Right lobe of liver (tissue), 6 donors: ENCODE results near the gene ATR. TPM values are rescaled to one million over a fixed set of nuclear protein-coding genes. Genes with fewer than 3 reads are reported as not detected.
"Not testable (repeated sequence)": the region's sequence is repeated elsewhere in the genome, so short reads cannot be mapped to it uniquely, and the experiment has no call there.

Source experiments
- ATAC-seq, 4 donors: fragments of 200-7000 bp; cut with Tn5 transposase; one replicate each; pipeline ENCODE4 v1.9.1; 2020; ENCODE audit warnings: mild to moderate bottlenecking in 4 of 4, moderate library complexity in 4 of 4
- DNase-seq, 3 donors: peaks; one replicate each; pipeline ENCODE4 v3.0.0-alpha.2; 2020
- H3K27ac ChIP-seq, 3 donors: fragments of 200-600 bp; one replicate each; pipeline ENCODE4 v1.8.0; 2022
- H3K27me3 ChIP-seq, 2 donors: fragments of 200-600 bp; one replicate each; pipeline ENCODE4 v1.8.0; 2022
- H3K36me3 ChIP-seq, 4 donors: fragments of 200-600 bp; sonication (generic) in 1 of 4; one replicate each; pipeline versions ENCODE4 v1.5.1 to v1.8.0; 2017 to 2022; ENCODE audit warnings: control low read depth in 1 of 4
- H3K4me1 ChIP-seq, 4 donors: fragments of 200-600 bp; sonication (generic) in 1 of 4; one replicate each; pipeline versions ENCODE4 v1.5.1 to v1.8.0; 2017 to 2022; ENCODE audit warnings: control low read depth in 1 of 4
- H3K4me3 ChIP-seq, 3 donors: fragments of 200-600 bp; one replicate each; pipeline ENCODE4 v1.8.0; 2022
- H3K9me3 ChIP-seq, 4 donors: fragments of 200-600 bp; sonication (generic) in 1 of 4; one replicate each; pipeline versions ENCODE4 v1.5.1 to v1.8.0; 2017 to 2022; ENCODE audit warnings: control low read depth in 1 of 4
- CTCF ChIP-seq, 4 donors: fragments of 200-600 bp in 3 of 4; fragments of 450-650 bp in 1 of 4; IDR thresholded peaks; one replicate each; pipeline versions ENCODE4 v1.5.1 to v1.8.0; 2016 to 2022; ENCODE audit warnings: antibody characterized with exemption in 4 of 4, mild to moderate bottlenecking in 2 of 4
- POLR2A ChIP-seq: fragments of 450-650 bp; IDR thresholded peaks from one replicate; pipeline ENCODE4 v1.6.1; 2017; ENCODE audit warnings: antibody characterized with exemption, mild to moderate bottlenecking
- WGBS: methylation state at CpG from one replicate; pipeline ENCODE4 v1.1.6; 2018; ENCODE audit warnings: low coverage, low lambda C conversion rate; ENCODE audit not compliant: insufficient coverage; ENCODE audit errors: missing lambda C conversion rate; 5-methylcytosine and 5-hydroxymethylcytosine counted together
- intact Hi-C, 2 donors: fragments of 100-400 bp; cut with DNase I; formaldehyde crosslinking; loops; one replicate each; pipeline versions ENCODE4 v1.11.2 to v1.14.1; 2022
- total RNA-seq, 6 experiments: library from RNA; depleted of rRNA in 2 of 6; stranded (reverse); fragments of >200 nt in 2 of 6; fragmentation: NEBNext Ultra II Directional in 3 of 6; extraction: Animal tissue kit (Norgen Biotek cat#: 25700) in 3 of 6; gene quantifications; one replicate each; pipeline versions ENCODE4 v1.1.0 to v1.2.4, GENCODE V29; 2016 to 2023
- donor health status: DM: no; HTN: yes; CAD: no.
- donor health status: DM: no; HTN: no; CAD: no.
- donor health status: DM: no; HTN: no; CAD: no.
- donor health status: DM: no; HTN: yes; CAD: no.
- donor health status: DM: no; HTN: yes; CAD: no.

Gene ATR
- total RNA-seq, 6 experiments from 2014 or later: 8.0 to 26.9 (median 15.7) TPM

- TF ChIP-seq CTCF (IDR thresholded peaks at IDR 0.05) (no peak), POLR2A (peak; percentile 78)
- no peaks in the 10 kb centered on the region for H3K36me3 ChIP-seq
- DNase-seq (peak; percentile 97 to 98 (median 98)), ATAC-seq (peak; percentile 95 to 99 (median 98))
- H3K4me3 ChIP-seq: peak within 1 kb of the TSS; percentile 80 to 88 (median 82)
- peaks cover 0 to 20% (median 2%) of the 10 kb centered on the region in 4 donors for H3K4me1 ChIP-seq
- no peaks in the 10 kb centered on the region for H3K9me3 ChIP-seq
- intact Hi-C loops: no loop called here
- WGBS: 6% methylated on average over 34 of the region's 52 CpGs
- H3K27ac ChIP-seq: peak within 1 kb of the TSS; percentile 98 to 100 (median 98)
- no peaks in the 10 kb centered on the region for H3K27me3 ChIP-seq
Observed at GRCh38 chr3:142447852-142448823, 130.4 kb downstream of the ATR start, which contains the start of gene XRN1. Gene XRN1, minus strand, starts transcription at chr3:142448037. Its CDS starts 93 bp downstream, at chr3:142447944.

GRCh38 chr3:142447301-142447851, 131.2 kb downstream of the ATR start:
- Histone ChIP-seq H3K27me3 (no peaks in the 10 kb centered on the region), H3K4me1 (peaks cover 0 to 20% (median 2%) of the 10 kb centered on the region in 4 donors), H3K4me3 (peak overlapping the region; percentile 80 to 88 (median 82)), H3K27ac (peak overlapping the region; percentile 98 to 100 (median 98)), H3K9me3 (no peaks in the 10 kb centered on the region), H3K36me3 (no peaks in the 10 kb centered on the region)
- TF ChIP-seq CTCF (IDR thresholded peaks at IDR 0.05) (no peak), POLR2A (no peak)
- DNase-seq (peak; percentile 57 to 65 (median 60)), ATAC-seq (peak; percentile 51 to 64 (median 58))
- intact Hi-C loops: no loop called here
- 0% methylated on average over 17 of the region's 35 CpGs for WGBS

GRCh38 chr3:142445816-142446254, 132.7 kb downstream of the ATR start:
- H3K36me3 ChIP-seq: no peaks in the 10 kb centered on the region
- WGBS: 21% methylated on average over 6 of the region's 6 CpGs
- peaks cover 0 to 20% (median 2%) of the 10 kb centered on the region in 4 donors for H3K4me1 ChIP-seq
- no peak for TF ChIP-seq POLR2A
- no peak for TF ChIP-seq CTCF (IDR thresholded peaks at IDR 0.05)
- peak overlapping the region; percentile 80 to 88 (median 82) for H3K4me3 ChIP-seq
- H3K27ac ChIP-seq: peak overlapping the region; percentile 30 to 100 (median 98)
- intact Hi-C loops: no loop called here
- no peaks in the 10 kb centered on the region for H3K9me3 ChIP-seq
- DNase-seq (no peak), ATAC-seq (peak; percentile 25 to 50 (median 46))
- no peaks in the 10 kb centered on the region for H3K27me3 ChIP-seq

GRCh38 chr3:142444343-142444742, 134.2 kb downstream of the ATR start:
- no peaks in the 10 kb centered on the region for H3K36me3 ChIP-seq
- no peak for ATAC-seq
- no peaks in the 10 kb centered on the region for H3K9me3 ChIP-seq
- no peaks in the 10 kb centered on the region for H3K27me3 ChIP-seq
- DNase-seq: no peak
- no peak overlapping the region for H3K27ac ChIP-seq
- WGBS: 69% methylated on average over 10 of the region's 11 CpGs
- no peak overlapping the region for H3K4me3 ChIP-seq
- TF ChIP-seq CTCF (IDR thresholded peaks at IDR 0.05): no peak
- no peak for TF ChIP-seq POLR2A
- peaks cover 0 to 21% (median 2%) of the 10 kb centered on the region in 4 donors for H3K4me1 ChIP-seq
- intact Hi-C loops: no loop called here

GRCh38 chr3:142443060-142443459, 135.5 kb downstream of the ATR start:
- H3K27me3 ChIP-seq, H3K9me3 ChIP-seq, H3K4me3 ChIP-seq, H3K36me3 ChIP-seq, DNase-seq, H3K27ac ChIP-seq, ATAC-seq, intact Hi-C loops: not testable (repeated sequence)
- peaks cover 0 to 20% (median 2%) of the 10 kb centered on the region in 4 donors for H3K4me1 ChIP-seq
- 91% methylated on average over 9 of the region's 12 CpGs for WGBS

- peaks cover 0 to 22% (median 10%) of the 10 kb centered on the region in 4 donors for H3K4me1 ChIP-seq
- ATAC-seq: peak; percentile 48 to 75 (median 56)
- H3K27me3 ChIP-seq, H3K9me3 ChIP-seq, H3K36me3 ChIP-seq, intact Hi-C loops: not testable (repeated sequence)
- peak in 2 of 3 donors; percentile 31 to 61 for DNase-seq
- H3K27ac ChIP-seq: peak overlapping the region in 1 of 3 donors; percentile 54
- peak overlapping the region in 1 of 3 donors; percentile 6 for H3K4me3 ChIP-seq
- 41% methylated on average over 11 of the region's 15 CpGs for WGBS
Observed at GRCh38 chr3:142439499-142440220, 138.9 kb downstream of the ATR start.
